Germinal center (tissue), 1 donor: ENCODE measurements around the gene IL1A.

Source experiments
- DNase-seq: peaks from one replicate; pipeline ENCODE4 v3.0.0; 2012; ENCODE audit warnings: mixed read lengths, low spot score

IL1A gene

GRCh38 chr2:112726487-112727190, 57.7 kb downstream of the IL1A start:
- DNase-seq, result peak; percentile 94

- DNase-seq, result no peak
Observed at GRCh38 chr2:112725545-112726457, 58.5 kb downstream of the IL1A start.

GRCh38 chr2:112724591-112725525, 59.4 kb downstream of the IL1A start:
- DNase-seq, result no peak

GRCh38 chr2:112723995-112724394, 60.3 kb downstream of the IL1A start:
- no peak for DNase-seq
